Measurements from ENCODE around the gene MITF. TPM values are rescaled to one million over a fixed set of nuclear protein-coding genes. Genes with fewer than 3 reads are reported as not detected.
A peak's percentile ranks its signal among the peaks of the same experiment; 100 is the strongest.

MITF gene
- total RNA-seq, 1 donor from 2014 or later: 1.6 TPM

DNA sequence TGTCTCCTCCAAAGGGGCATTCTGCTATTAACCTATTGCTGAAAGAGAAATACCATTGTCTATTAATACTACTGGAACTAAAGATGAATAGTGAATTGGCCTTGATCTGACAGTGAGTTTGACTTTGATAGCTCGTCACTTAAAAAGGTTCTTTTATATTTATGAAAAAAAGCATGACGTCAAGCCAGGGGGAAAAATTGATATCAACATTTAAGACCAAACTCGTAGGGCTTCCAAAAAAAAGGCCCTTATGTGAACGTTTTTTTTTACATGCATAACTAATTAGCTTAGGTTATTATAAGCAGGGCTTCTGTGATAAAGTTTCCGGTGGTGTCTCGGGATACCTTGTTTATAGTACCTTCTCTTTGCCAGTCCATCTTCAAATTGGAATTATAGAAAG, 197.0 kb downstream of the MITF start:
- DNase-seq (ENCODE audit: low spot score in 2 of 2): no peak
- no peak for FAIRE-seq

GRCh38 chr3:69938061-69938460, 198.8 kb downstream of the MITF start:
- DNase-seq (ENCODE audit: low spot score in 2 of 2) (no peak), FAIRE-seq (no peak)

DNA sequence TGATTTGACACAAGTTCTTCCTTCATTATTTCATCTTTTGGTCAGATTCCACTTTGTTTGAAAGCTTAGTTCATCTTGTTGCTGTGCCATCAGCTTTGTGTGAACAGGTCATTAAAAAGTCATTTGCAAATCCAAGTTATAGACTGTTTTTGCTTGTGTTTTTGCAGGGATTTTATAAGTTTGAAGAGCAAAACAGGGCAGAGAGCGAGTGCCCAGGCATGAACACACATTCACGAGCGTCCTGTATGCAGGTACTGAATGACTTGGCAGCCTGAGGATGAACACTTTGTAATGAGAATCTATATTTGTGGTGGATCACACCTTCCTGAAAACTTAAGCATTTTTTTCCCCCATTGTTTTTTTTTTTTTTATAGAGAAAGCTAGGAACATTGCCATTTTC, 199.7 kb downstream of the MITF start:
- no peak for FAIRE-seq
- DNase-seq (ENCODE audit: low spot score in 2 of 2): no peak

DNA sequence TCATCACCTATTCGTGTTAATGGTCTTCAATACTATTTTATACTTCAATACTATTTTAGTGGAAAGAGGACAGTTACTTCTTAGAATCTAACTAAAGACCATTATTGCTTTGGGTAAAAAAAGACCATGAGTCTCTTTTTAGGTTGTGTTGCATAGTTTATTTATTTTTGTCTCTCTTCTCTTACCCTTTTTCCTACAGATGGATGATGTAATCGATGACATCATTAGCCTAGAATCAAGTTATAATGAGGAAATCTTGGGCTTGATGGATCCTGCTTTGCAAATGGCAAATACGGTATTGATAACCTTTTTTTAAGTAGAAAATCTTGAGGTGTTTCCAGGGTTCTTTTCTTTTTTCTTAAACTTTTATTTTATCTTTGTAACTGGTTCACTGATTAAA, 201.8 kb downstream of the MITF start:
- DNase-seq (ENCODE audit: low spot score in 2 of 2) (no peak), FAIRE-seq (no peak)

DNA sequence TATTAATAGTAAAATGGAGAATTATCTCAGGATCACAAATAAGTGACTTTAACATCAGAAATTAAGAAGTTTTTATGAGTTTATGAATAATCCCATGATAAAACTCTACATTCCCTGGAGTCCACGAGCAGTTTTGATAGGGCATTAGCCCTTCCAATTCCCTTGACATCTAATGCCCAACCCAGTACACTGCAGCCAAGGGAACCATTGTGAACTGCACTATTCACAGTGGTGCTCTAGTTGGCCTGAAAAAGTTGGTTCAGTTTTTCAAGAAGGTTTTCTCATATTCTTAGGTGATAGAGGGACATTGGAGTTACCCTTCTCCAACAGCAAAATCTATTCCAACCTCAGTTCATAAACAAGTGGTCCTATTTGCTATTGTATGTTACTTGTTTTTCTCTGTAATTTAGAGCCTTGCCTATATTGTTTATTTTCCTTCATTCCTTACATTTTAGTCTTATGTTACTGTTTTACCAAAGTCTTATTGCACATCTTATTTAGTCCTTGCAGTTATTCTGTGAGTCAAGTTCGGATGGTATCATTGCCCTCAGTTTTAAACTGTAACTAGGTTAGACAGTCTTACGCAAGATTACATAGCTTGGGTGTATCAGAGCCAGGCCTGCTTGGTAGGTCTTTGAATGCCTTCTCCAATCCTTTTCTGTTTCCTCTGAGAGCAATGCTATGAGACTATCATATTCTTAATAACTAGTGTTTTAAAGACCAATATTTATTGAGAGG, 202.3 kb downstream of the MITF start:
- DNase-seq (ENCODE audit: low spot score in 2 of 2) (no peak), FAIRE-seq (no peak)

DNA sequence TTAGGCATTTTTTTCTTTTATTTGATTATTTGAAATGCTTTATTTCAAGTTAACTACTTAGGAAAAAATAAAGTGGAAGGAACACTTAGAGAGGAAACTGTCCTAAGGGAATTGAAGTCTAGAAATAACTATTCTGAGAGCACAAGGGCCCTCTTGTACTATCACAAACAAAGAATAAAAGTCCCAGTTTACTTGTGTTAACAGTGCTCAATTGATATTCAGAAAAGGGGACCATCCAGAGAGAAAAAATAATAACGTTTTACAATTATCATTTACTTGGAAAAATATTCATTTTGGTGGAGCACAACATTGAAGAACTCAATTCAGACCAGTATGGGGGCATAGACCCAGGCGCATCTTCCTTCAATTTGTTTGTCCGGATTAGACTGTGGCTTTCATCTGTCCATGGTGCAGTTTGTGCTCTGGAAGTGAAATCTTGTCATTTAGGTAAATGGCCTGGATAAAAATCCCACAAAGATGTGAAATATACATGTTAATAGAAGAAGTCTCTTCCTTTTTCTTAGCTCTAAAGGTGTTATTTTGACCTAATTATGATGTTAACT, 205.7 kb downstream of the MITF start:
- peak; percentile 97 for FAIRE-seq
- no peak for DNase-seq (ENCODE audit: low spot score in 2 of 2)

DNA sequence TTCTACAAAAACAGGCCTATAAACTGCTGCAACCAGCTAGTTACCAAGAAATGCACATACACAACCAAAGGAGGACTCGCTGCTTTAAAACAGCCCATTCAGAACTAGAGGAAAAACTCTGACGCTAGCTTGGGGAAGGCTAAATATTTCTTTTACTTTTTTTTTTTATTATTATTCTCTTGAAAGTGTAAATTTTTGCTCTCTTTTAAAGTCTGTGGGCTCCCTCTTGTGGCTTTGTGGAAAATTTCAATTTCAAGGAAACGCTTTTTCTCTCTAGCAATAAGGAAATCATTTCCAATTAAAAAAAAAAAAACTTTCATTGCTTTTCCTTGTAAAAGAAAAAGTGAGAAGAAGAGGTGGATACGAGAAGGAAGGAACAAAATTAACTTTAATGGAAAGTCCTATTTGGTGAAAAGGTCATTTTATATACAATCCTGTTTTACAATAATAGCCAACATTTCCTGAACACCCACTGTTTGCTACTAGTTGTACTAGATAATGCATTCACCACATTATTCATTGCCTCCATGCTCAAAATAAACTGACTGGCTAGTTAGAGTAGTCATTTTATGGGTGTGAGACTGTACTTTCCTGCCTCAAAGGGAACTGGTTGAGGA, 209.1 kb downstream of the MITF start:
- DNase-seq (ENCODE audit: low spot score in 2 of 2): peak in 1 of 2 donors; percentile 19
- FAIRE-seq: peak; percentile 95

GRCh38 chr3:69951616-69952015, 212.4 kb downstream of the MITF start:
- DNase-seq (ENCODE audit: low spot score in 2 of 2) (no peak), FAIRE-seq (no peak)

DNA sequence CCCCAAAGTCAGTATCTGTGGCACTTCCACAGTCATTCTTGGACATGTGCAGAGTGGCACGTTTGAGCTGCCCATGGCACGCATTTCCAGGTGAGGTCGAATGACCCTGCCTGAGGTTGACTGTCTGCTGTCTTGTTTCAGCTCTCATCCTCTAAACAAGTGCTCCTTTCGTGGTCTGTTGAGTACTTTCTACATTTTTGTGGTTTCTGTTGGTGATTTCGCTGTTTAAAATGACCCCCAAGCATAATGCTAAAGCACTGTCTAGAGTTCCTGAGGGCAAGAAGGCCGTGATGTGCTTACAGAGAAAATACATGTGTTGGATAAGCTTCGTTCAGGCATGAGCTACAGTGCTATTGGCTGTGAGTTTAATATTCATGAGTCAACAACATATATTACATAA, 220.3 kb downstream of the MITF start:
- DNase-seq (ENCODE audit: low spot score in 2 of 2) (no peak), FAIRE-seq (no peak)

- FAIRE-seq: no peak
- no peak for DNase-seq (ENCODE audit: low spot score in 2 of 2)
These were observed 222.6 kb downstream of the MITF start for GRCh38 chr3:69961706-69962439.

DNA sequence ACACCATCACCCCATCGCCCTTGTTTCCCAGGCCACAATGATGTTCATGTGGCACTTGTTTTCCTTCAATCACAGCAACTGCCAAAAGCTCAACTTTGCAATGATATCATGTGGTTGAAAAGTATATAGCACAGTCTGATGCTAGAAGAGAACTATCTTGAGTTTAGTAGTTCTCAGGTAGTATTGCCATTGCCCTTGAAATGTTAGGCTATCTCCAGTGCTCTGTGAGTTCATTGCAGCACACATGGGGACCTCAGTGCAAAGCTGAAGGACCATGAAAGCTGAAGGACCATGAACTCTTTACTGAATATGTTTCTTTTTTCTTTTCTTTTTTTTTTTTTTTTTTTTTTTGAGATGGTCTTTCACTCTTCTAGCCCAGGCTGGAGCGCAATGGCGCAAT, 224.4 kb downstream of the MITF start:
- DNase-seq (ENCODE audit: low spot score in 2 of 2) (no peak), FAIRE-seq (no peak)

DNA sequence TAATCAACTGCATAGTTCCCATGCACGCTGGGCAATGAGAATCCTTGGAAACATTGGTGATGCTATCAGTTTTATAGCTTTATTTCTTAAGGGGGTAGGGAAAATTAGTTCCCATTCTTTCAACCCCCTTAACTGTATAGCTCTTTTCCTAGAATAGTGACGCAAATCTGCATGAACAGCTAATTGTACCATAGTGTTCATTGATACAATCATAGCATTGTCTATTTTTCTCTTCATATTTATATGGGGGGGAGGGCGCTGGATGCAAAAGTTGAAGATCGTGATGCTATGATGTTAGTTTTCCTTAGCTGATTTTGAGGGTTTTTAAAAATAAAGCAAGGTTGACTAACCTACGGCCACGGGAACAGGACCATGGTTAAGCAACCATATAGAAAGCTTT, 227.9 kb downstream of the MITF start:
- DNase-seq (ENCODE audit: low spot score in 2 of 2) (no peak), FAIRE-seq (no peak)

GRCh38 chr3:69970827-69971226, 231.6 kb downstream of the MITF start:
- FAIRE-seq (no peak), DNase-seq (ENCODE audit: low spot score in 2 of 2) (no peak)

DNA sequence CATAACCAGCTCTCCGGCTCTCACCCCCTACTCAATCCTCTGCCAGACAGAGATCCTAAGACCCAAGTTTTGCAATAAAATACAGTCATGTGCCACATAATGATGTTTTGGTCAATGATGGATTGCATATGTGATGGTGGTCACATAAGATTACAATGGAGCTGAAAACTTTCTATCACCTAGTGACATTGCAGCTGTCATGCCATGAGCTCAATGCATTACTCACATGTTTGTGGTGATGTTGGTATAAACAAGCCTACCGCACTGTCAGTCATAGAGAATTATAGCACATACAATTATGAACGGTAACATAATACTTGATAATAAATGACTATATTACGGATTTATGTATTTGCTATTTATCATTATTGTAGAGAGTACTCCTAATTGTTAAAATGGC, 233.4 kb downstream of the MITF start:
- FAIRE-seq (no peak), DNase-seq (ENCODE audit: low spot score in 2 of 2) (no peak)

DNA sequence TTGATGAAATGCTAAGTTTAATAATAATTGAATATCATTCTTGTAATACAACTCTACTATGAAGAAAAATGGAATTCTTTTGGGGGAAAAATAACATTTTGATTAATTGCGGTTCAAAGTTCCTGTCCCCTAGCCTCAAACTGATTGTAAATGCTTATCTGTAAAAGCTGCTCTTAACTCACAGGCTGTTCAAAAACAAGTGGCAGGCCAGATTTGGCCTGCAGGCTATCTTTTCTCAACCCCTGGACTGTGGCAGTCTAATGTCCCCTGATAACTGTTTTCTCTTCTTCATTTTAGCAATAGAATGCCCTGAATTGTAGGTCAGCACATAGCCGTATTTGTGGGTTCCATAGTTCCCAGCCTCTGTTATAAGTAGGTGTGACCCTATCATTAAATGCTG, 236.8 kb downstream of the MITF start:
- FAIRE-seq (no peak), DNase-seq (ENCODE audit: low spot score in 2 of 2) (no peak)

GRCh38 chr3:69983546-69984265, 244.4 kb downstream of the MITF start:
- no peak for DNase-seq (ENCODE audit: low spot score in 2 of 2)
- no peak for FAIRE-seq

GRCh38 chr3:69985266-69985665, 246.0 kb downstream of the MITF start:
- no peak for FAIRE-seq
- no peak for DNase-seq (ENCODE audit: low spot score in 2 of 2)

GRCh38 chr3:69986419-69986818, 247.2 kb downstream of the MITF start:
- FAIRE-seq: no peak
- no peak for DNase-seq (ENCODE audit: low spot score in 2 of 2)

GRCh38 chr3:69987833-69988232, 248.6 kb downstream of the MITF start:
- DNase-seq (ENCODE audit: low spot score in 2 of 2) (no peak), FAIRE-seq (no peak)

DNA sequence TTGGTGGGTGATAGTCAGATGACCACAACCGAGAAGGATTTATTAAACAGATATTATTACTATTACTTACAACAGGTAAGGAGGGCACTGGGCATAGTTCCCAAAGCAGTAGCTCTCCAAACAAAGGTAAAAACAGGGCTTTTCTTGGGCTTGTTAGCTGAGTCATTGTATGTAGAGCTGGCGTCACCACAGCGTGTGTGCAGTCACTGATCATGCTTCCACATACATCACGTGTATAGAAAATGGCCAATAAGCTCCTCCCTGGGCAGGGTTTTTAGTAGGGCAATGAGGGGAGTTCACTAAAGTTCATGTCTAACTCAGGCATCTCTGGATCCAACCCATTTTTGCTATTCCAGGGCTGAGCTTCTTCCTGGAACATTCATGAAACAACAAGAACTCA, 254.5 kb downstream of the MITF start:
- DNase-seq (ENCODE audit: low spot score in 2 of 2): no peak
- FAIRE-seq: no peak

GRCh38 chr3:69994919-69995318, 255.7 kb downstream of the MITF start:
- FAIRE-seq: no peak

More at GRCh38 chr3:69994919-69995318, 255.7 kb downstream of the MITF start:
- DNase-seq (ENCODE audit: low spot score in 2 of 2): no peak
